Loucy (cell line): Measurements from ENCODE around the gene CD96.

ENCODE experiments used
- H2AFZ ChIP-seq: fragments of 200-600 bp; sonication (generic); 2 replicates; pipeline ENCODE4 v1.6.0; 2016; ENCODE audit warnings: antibody characterized with exemption, mild to moderate bottlenecking, low read length, moderate library complexity
- H3F3A ChIP-seq: fragments of 200-600 bp; 2 replicates; pipeline ENCODE4 v1.6.0; 2016; ENCODE audit warnings: antibody characterized with exemption, low read depth, mild to moderate bottlenecking
- H3K27me3 ChIP-seq: fragments of 200-600 bp; sonication (generic); 2 replicates; pipeline ENCODE4 v1.6.1; 2014; ENCODE audit warnings: low read length, mild to moderate bottlenecking; ENCODE audit not compliant: insufficient read depth, poor library complexity, severe bottlenecking
- H3K36me3 ChIP-seq: fragments of 200-600 bp; sonication (generic); 2 replicates; pipeline ENCODE4 v1.6.1; 2016; ENCODE audit warnings: low read length; ENCODE audit not compliant: insufficient read depth
- H3K4me1 ChIP-seq: fragments of 200-600 bp; sonication (generic); 2 replicates; pipeline ENCODE4 v1.5.1; 2014; ENCODE audit warnings: low read length, mild to moderate bottlenecking; ENCODE audit not compliant: insufficient read depth, poor library complexity, severe bottlenecking
- H3K4me2 ChIP-seq: fragments of 200-600 bp; sonication (generic); 2 replicates; pipeline ENCODE4 v1.6.0; 2014; ENCODE audit warnings: antibody characterized with exemption, low read length, low read depth, mild to moderate bottlenecking; ENCODE audit not compliant: poor library complexity, severe bottlenecking
- H3K4me3 ChIP-seq: fragments of 200-600 bp; sonication (generic); 2 replicates; pipeline ENCODE4 v1.5.1; 2014; ENCODE audit warnings: low read length, mild to moderate bottlenecking, mixed read lengths; ENCODE audit not compliant: poor library complexity, severe bottlenecking
- H3K79me2 ChIP-seq: fragments of 200-600 bp; sonication (generic); 2 replicates; pipeline ENCODE4 v1.6.1; 2014; ENCODE audit warnings: low read length; ENCODE audit not compliant: insufficient read depth
- H3K9ac ChIP-seq: fragments of 200-600 bp; sonication (generic); 2 replicates; pipeline ENCODE4 v1.6.0; 2014; ENCODE audit warnings: mild to moderate bottlenecking, low read depth, low read length, moderate library complexity; ENCODE audit not compliant: poor library complexity, severe bottlenecking
- H3K9me2 ChIP-seq: fragments of 200-600 bp; sonication (generic); replicated peaks from 2 replicates; pipeline ENCODE4 v1.6.1; 2016; ENCODE audit warnings: low read depth, low read length, mixed read lengths
- H3K9me3 ChIP-seq: fragments of 200-600 bp; sonication (generic); 2 replicates; pipeline ENCODE4 v1.6.1; 2014; ENCODE audit warnings: mild to moderate bottlenecking, antibody characterized with exemption, low read length, low read depth; ENCODE audit not compliant: insufficient read depth
- H4K20me1 ChIP-seq: fragments of 200-600 bp; sonication (generic); 2 replicates; pipeline ENCODE4 v1.6.0; 2014; ENCODE audit warnings: antibody characterized with exemption, low read length, mild to moderate bottlenecking; ENCODE audit not compliant: insufficient read depth, poor library complexity, severe bottlenecking
- CTCF ChIP-seq: fragments of 200-600 bp; sonication (generic); conservative IDR thresholded peaks from 2 replicates; pipeline ENCODE4 v1.5.1; 2014; ENCODE audit warnings: mild to moderate bottlenecking, antibody characterized with exemption, low read length
- EZH2phosphoT487 ChIP-seq: fragments of 200-600 bp; IDR thresholded peaks from 2 replicates; pipeline ENCODE4 v1.6.1; 2018; ENCODE audit warnings: antibody characterized with exemption, mild to moderate bottlenecking, moderate library complexity, borderline replicate concordance

CD96 gene

GRCh38 chr3:111531446-111531845, 10.6 kb upstream of the CD96 start:
- Histone ChIP-seq H3F3A (no peaks in the 10 kb centered on the region), H4K20me1 (no peaks in the 10 kb centered on the region), H3K9me3 (no peaks in the 10 kb centered on the region), H3K9ac (no peak overlapping the region), H3K4me2 (no peak overlapping the region), H3K4me3 (no peak overlapping the region), H3K79me2 (no peaks in the 10 kb centered on the region), H3K4me1 (peaks cover 7% of the 10 kb centered on the region), H2AFZ (no peak overlapping the region), H3K9me2 (no peaks in the 10 kb centered on the region), H3K27me3 (no peaks in the 10 kb centered on the region), H3K36me3 (no peaks in the 10 kb centered on the region)
- TF ChIP-seq EZH2phosphoT487: no peak

GRCh38 chr3:111534701-111535100, 7.3 kb upstream of the CD96 start:
- no peak overlapping the region for H3K4me3 ChIP-seq
- H3F3A ChIP-seq: no peaks in the 10 kb centered on the region
- H3K9me3 ChIP-seq: no peaks in the 10 kb centered on the region
- H3K79me2 ChIP-seq: no peaks in the 10 kb centered on the region
- H4K20me1 ChIP-seq: no peaks in the 10 kb centered on the region
- TF ChIP-seq EZH2phosphoT487 (no peak), CTCF (no peak)
- H2AFZ ChIP-seq: no peak overlapping the region
- no peaks in the 10 kb centered on the region for H3K9me2 ChIP-seq
- H3K4me1 ChIP-seq: peaks cover 23% of the 10 kb centered on the region
- H3K27me3 ChIP-seq: no peaks in the 10 kb centered on the region
- H3K4me2 ChIP-seq: no peak overlapping the region
- no peaks in the 10 kb centered on the region for H3K36me3 ChIP-seq
- H3K9ac ChIP-seq: no peak overlapping the region

- no peaks in the 10 kb centered on the region for H3F3A ChIP-seq
- no peaks in the 10 kb centered on the region for H3K36me3 ChIP-seq
- H3K4me2 ChIP-seq: no peak overlapping the region
- peaks cover 50% of the 10 kb centered on the region for H3K4me1 ChIP-seq
- no peaks in the 10 kb centered on the region for H3K27me3 ChIP-seq
- H3K9ac ChIP-seq: no peak overlapping the region
- H3K79me2 ChIP-seq: peaks cover 12% of the 10 kb centered on the region
- H2AFZ ChIP-seq: no peak overlapping the region
- H4K20me1 ChIP-seq: no peaks in the 10 kb centered on the region
- no peak overlapping the region for H3K4me3 ChIP-seq
- no peaks in the 10 kb centered on the region for H3K9me3 ChIP-seq
- H3K9me2 ChIP-seq: no peaks in the 10 kb centered on the region
- no peak for TF ChIP-seq EZH2phosphoT487
- TF ChIP-seq CTCF: no peak
Measured at GRCh38 chr3:111538111-111538510, 3.9 kb upstream of the CD96 start.

- Histone ChIP-seq H3K9me2 (no peaks in the 10 kb centered on the region), H3F3A (no peaks in the 10 kb centered on the region), H4K20me1 (no peaks in the 10 kb centered on the region), H3K9ac (peak overlapping the region; percentile 42), H3K4me3 (peak overlapping the region; percentile 70), H3K79me2 (peaks cover 18% of the 10 kb centered on the region), H3K27me3 (no peaks in the 10 kb centered on the region), H3K4me1 (peaks cover 52% of the 10 kb centered on the region), H3K9me3 (no peaks in the 10 kb centered on the region), H3K4me2 (peak overlapping the region; percentile 78), H2AFZ (peak overlapping the region; percentile 13), H3K36me3 (no peaks in the 10 kb centered on the region)
- TF ChIP-seq CTCF (no peak), EZH2phosphoT487 (no peak)
Measured at GRCh38 chr3:111538681-111539083, 3.3 kb upstream of the CD96 start.
